BLaER1 treated with 17β-estradiol and CSF1 and Interleukin-3, amounts not matched to agents 10 nM and 100 nM (cell line): ENCODE measurements around the gene JADE3.

Experiments used
- H3K27ac ChIP-seq, 11 experiments: shearing (Covaris generic); formaldehyde crosslinking; 2 replicates each; pipeline ENCODE4 v1.8.1; 2022
- H3K27me3 ChIP-seq, 11 experiments: shearing (Covaris generic); formaldehyde crosslinking; 2 replicates each; pipeline ENCODE4 v1.8.1; 2022
- H3K36me3 ChIP-seq, 11 experiments: shearing (Covaris generic); formaldehyde crosslinking; 2 replicates each; pipeline ENCODE4 v1.8.1; 2022
- H3K4me1 ChIP-seq, 10 experiments: shearing (Covaris generic); formaldehyde crosslinking; 2 replicates each; pipeline ENCODE4 v1.8.1; 2022
- H3K4me2 ChIP-seq, 11 experiments: shearing (Covaris generic); formaldehyde crosslinking; 2 replicates each; pipeline ENCODE4 v1.8.1; 2022
- H3K4me3 ChIP-seq, 10 experiments: shearing (Covaris generic); formaldehyde crosslinking; 2 replicates each; pipeline ENCODE4 v1.8.1; 2022
- H3K9ac ChIP-seq, 11 experiments: shearing (Covaris generic); formaldehyde crosslinking; 2 replicates each; pipeline ENCODE4 v1.8.1; 2022
- H3K9me3 ChIP-seq, 11 experiments: shearing (Covaris generic); formaldehyde crosslinking; replicated peaks in 1 of 11; 2 replicates each; pipeline ENCODE4 v1.8.1; 2022
- H4K20me1 ChIP-seq, 11 experiments: shearing (Covaris generic); formaldehyde crosslinking; 2 replicates each; pipeline ENCODE4 v1.8.1; 2022
- Cebpa-rat ChIP-seq, 11 experiments: shearing (Covaris generic); IDR thresholded peaks; 2 replicates each; pipeline ENCODE4 v1.8.1; 2022

The JADE3 gene

DNA sequence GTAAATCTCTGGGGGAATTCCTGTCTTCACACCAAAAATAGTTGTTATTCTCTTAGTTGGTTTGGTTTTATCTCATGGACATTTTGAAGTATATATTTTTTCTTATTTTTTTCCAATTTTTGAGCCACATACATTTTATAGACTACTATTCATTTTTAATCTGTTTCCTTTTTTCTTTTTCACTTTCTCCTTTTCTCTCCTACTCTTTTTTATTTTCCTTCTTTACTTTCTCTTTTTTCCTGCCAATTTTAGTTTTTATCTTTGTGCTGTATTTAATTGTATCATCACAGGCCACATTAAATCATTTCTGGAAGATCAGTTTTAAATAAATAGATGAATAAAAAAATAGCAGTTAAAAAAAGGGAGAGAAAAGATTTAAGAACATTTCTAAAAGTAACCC, 14.0 kb upstream of the JADE3 start:
- Histone ChIP-seq H3K4me3 (no peak overlapping the region), H3K9me3 (no peaks in the 10 kb centered on the region), H4K20me1 (no peaks in the 10 kb centered on the region; a peak in 1 of 22 replicates), H3K4me1 (peaks cover 0 to under 1% (median 0%) of the 10 kb centered on the region in 10 experiments; a peak in 3 of 20 replicates), H3K27ac (no peak overlapping the region), H3K36me3 (no peaks in the 10 kb centered on the region), H3K4me2 (no peak overlapping the region), H3K27me3 (no peaks in the 10 kb centered on the region), H3K9ac (no peak overlapping the region)
- no peak for TF ChIP-seq Cebpa-rat (IDR thresholded peaks at IDR 0.05)

DNA sequence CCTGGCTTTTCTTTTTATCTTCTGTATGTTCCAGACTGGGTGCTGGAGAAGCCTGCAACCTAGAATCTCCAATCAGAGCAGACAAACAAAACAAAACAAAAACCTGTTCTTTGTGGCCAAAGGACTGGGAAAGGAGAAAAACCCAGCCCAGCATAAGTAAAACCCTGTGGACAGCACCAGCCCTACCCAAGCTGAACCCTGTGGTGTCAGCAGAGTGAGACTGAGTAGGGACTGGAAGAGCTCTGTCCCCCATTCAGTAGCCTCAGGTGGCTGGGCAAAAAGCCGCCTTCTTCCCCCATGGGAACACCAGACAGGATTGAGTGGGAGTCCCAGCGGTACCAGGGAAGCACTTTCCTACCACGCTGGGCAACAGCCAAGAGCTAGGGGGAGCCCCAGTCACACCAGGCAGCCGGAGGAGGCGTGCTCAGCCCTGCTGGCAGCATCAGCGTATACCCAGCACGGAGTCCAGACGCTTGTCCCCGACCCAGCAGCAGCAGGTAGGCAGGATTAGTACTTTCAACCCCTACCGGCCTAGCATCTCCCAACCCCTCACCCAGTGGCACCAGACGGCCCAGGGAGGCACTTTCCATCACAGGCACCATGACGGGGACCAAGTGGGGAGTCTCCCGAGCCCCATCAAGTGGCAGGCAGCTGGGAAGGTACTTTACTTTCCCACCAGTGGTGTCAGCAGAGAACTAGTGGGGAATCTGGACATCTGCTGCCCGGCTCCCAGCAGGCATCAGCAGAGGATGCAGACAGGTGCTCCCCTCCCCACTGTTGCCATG, 8.6 kb upstream of the JADE3 start:
- Histone ChIP-seq H3K9ac (peak overlapping the region in 1 of 11 experiments; percentile 34; a peak in 1 of 22 replicates), H4K20me1 (no peaks in the 10 kb centered on the region), H3K9me3 (no peaks in the 10 kb centered on the region), H3K27ac (no peak overlapping the region), H3K36me3 (no peaks in the 10 kb centered on the region), H3K4me3 (peak overlapping the region; percentile 40 to 67 (median 51); a peak in 19 of 20 replicates), H3K27me3 (no peaks in the 10 kb centered on the region), H3K4me2 (peak overlapping the region; percentile 46 to 68 (median 59)), H3K4me1 (peaks cover 0 to 21% (median 13%) of the 10 kb centered on the region in 10 experiments; a peak in 17 of 20 replicates)
- no peak for TF ChIP-seq Cebpa-rat (IDR thresholded peaks at IDR 0.05)

DNA sequence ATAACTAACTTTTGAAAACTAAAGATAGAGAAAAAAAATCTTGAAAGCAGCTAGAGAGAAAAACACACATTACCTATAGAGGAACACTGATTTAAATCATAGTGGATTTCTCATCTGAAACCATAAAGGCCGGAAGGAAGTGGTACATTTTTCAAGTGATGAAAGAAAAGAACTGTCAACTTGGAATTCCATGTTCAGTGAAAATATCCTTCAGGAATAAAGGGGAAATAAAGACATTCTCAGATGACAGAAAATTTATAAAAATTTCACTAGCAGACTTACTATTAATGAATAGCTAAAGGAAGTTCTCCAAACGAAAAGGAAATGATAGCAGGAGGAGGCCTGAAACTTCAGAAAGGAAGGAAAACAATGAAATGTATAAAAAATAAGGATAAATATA, 7.6 kb upstream of the JADE3 start:
- no peak for TF ChIP-seq Cebpa-rat (IDR thresholded peaks at IDR 0.05)
- H3K4me2 ChIP-seq = peak overlapping the region in 8 of 11 experiments; percentile 46 to 68 (median 60); a peak in 15 of 22 replicates
- no peak overlapping the region for H3K9ac ChIP-seq
- no peaks in the 10 kb centered on the region for H3K27me3 ChIP-seq
- no peaks in the 10 kb centered on the region for H3K36me3 ChIP-seq
- H4K20me1 ChIP-seq = no peaks in the 10 kb centered on the region
- no peaks in the 10 kb centered on the region for H3K9me3 ChIP-seq
- H3K4me1 ChIP-seq = peaks cover 0 to 21% (median 13%) of the 10 kb centered on the region in 10 experiments; a peak in 17 of 20 replicates
- no peak overlapping the region for H3K4me3 ChIP-seq
- H3K27ac ChIP-seq = no peak overlapping the region

DNA sequence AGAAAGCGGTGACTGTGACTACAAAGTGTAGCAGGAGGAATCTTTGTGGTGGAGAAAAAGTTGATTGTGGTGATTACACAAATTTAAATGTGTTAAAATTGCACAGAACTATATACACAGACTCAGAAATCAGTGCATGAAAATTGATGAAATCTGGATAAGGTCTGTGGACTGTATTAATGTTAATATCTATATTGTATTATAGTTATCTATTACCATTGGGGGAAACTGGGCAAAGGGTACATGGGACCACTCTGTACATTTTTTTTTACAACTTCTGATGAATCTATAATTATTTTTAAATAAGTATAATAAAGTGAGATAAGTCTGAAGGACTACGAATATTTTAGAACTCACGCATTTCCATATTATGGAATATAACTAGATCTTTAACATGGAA, 1.8 kb upstream of the JADE3 start:
- Histone ChIP-seq H3K27ac (no peak overlapping the region), H3K4me2 (no peak overlapping the region), H3K27me3 (no peaks in the 10 kb centered on the region), H3K9me3 (peaks cover 6 to 20% (median 14%) of the 10 kb centered on the region in 11 experiments; a peak in 16 of 22 replicates), H3K9ac (no peak overlapping the region), H3K4me1 (peaks cover 0 to 16% (median 11%) of the 10 kb centered on the region in 10 experiments; a peak in 16 of 20 replicates), H3K4me3 (no peak overlapping the region), H4K20me1 (peaks cover 0 to 27% (median 18%) of the 10 kb centered on the region in 11 experiments; a peak in 12 of 22 replicates), H3K36me3 (no peaks in the 10 kb centered on the region)
- TF ChIP-seq Cebpa-rat (IDR thresholded peaks at IDR 0.05) = no peak

DNA sequence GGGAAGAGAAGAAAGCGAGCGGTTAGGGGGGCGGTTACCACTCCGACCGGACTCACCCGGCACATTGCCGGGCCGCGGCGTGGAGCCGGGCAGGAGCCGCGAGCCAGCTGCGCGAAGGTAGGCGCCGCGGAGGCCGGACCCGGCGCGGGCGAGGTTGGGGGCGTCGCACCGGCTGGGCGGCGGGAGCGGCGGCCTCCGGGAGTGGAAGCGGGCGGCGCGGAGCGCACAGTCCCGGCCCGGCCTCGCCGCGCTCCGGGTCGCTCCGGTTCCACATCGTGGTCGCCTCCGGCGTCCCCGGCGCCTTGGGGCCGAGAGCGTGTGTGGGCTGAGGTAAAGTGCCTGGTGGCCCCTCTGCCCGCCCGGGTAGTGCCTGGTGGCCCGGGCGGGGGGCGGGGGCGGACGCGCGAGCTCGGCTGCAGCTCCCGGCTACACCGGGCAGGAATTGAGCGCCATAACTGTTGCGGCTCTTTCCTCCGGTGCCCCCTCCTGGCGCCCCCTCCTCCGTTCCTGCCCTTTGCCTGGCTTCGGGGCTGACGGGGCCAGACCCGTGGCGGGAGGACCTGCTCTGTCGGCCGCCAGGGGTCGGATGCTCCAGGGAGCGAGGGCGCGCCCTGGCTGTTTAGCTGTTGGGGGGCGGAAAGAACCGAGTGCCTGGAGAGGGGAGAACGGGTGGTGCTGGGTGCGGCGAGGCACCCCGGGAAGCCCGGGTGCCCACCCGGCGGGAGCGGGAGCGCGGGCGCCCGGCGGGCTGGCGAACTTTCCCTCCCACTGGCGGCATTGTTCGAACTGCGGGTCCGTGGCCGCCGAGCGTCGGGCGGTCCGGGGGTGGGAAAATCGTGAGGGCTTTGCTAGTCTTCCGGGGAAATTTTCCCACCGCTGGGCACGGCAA, 626 bp downstream of the JADE3 start:
- no peak for TF ChIP-seq Cebpa-rat (IDR thresholded peaks at IDR 0.05)
- H4K20me1 ChIP-seq = peaks cover 0 to 47% (median 18%) of the 10 kb centered on the region in 11 experiments; a peak in 12 of 22 replicates
- peak overlapping the region; percentile 58 to 87 (median 75) for H3K4me2 ChIP-seq
- peaks cover 6 to 20% (median 14%) of the 10 kb centered on the region in 11 experiments; a peak in 16 of 22 replicates for H3K9me3 ChIP-seq
- H3K4me1 ChIP-seq = peaks cover 0 to 16% (median 11%) of the 10 kb centered on the region in 10 experiments; a peak in 16 of 20 replicates
- no peaks in the 10 kb centered on the region for H3K36me3 ChIP-seq
- H3K4me3 ChIP-seq = peak overlapping the region; percentile 66 to 83 (median 76)
- peak overlapping the region; percentile 74 to 87 (median 84) for H3K9ac ChIP-seq
- H3K27me3 ChIP-seq = no peaks in the 10 kb centered on the region
- H3K27ac ChIP-seq = peak overlapping the region; percentile 12 to 84 (median 79); a peak in 20 of 22 replicates

DNA sequence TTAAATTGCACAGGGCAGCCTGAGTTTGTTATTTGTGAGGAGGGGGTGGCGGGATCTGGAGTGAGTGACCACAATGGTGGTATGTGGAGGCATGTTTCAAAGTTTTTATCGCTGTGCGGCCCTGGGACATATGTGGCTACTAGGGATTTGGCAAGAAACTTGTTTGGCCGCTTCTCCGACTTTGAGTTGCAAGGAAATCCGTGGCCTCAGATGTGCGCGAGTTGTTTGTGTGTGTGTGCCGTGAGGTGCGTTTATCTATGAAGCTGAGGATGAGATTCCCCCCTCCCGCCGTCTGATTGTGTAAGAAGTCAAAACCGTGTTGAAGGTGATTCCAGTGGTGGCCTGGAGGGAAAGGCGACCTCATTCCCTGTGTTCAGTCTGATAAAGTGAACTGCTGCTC, 1.4 kb downstream of the JADE3 start:
- H3K4me3 ChIP-seq = peak overlapping the region; percentile 66 to 83 (median 76)
- TF ChIP-seq Cebpa-rat (IDR thresholded peaks at IDR 0.05) = peak in 1 of 11 experiments; percentile 46; a peak in 1 of 22 replicates
- H3K9me3 ChIP-seq = peaks cover 9 to 22% (median 14%) of the 10 kb centered on the region in 11 experiments; a peak in 18 of 22 replicates
- H3K27ac ChIP-seq = peak overlapping the region in 9 of 11 experiments; percentile 69 to 84 (median 80); a peak in 18 of 22 replicates
- H3K4me2 ChIP-seq = peak overlapping the region; percentile 58 to 87 (median 75)
- H3K36me3 ChIP-seq = peaks cover 0 to 3% (median 0%) of the 10 kb centered on the region in 11 experiments; a peak in 2 of 22 replicates
- H3K27me3 ChIP-seq = no peaks in the 10 kb centered on the region
- peaks cover 0 to 53% (median 18%) of the 10 kb centered on the region in 11 experiments; a peak in 12 of 22 replicates for H4K20me1 ChIP-seq
- peak overlapping the region; percentile 74 to 87 (median 84); a peak in 21 of 22 replicates for H3K9ac ChIP-seq
- peaks cover 0 to 16% (median 11%) of the 10 kb centered on the region in 10 experiments; a peak in 16 of 20 replicates for H3K4me1 ChIP-seq

DNA sequence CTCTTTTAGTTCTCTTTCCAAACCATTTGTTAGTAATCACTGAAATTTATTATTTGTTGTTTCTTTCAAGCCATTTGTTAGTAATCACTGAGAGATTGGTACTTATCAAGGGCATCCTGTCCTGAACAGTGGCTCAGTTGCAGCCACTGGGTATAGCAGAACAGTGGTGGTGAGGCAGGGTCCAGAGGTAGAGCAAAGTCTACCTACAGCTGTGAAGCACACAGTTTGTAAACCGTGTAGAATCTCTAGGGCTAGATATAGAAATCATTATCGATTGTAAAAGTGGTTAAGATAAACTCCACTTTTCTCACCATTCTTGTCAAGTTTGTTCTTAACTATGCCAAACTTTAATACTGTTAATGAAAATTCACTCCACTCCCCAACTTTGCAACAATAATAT, 4.1 kb downstream of the JADE3 start:
- Histone ChIP-seq H4K20me1 (peaks cover 0 to 55% (median 18%) of the 10 kb centered on the region in 11 experiments; a peak in 12 of 22 replicates), H3K4me2 (no peak overlapping the region), H3K36me3 (peaks cover 0 to 7% (median 0%) of the 10 kb centered on the region in 11 experiments; a peak in 3 of 22 replicates), H3K27me3 (no peaks in the 10 kb centered on the region), H3K4me1 (peaks cover 0 to 16% (median 11%) of the 10 kb centered on the region in 10 experiments; a peak in 16 of 20 replicates), H3K9ac (no peak overlapping the region), H3K4me3 (no peak overlapping the region), H3K27ac (no peak overlapping the region), H3K9me3 (peaks cover 28 to 48% (median 40%) of the 10 kb centered on the region in 11 experiments)
- TF ChIP-seq Cebpa-rat (IDR thresholded peaks at IDR 0.05) = no peak

DNA sequence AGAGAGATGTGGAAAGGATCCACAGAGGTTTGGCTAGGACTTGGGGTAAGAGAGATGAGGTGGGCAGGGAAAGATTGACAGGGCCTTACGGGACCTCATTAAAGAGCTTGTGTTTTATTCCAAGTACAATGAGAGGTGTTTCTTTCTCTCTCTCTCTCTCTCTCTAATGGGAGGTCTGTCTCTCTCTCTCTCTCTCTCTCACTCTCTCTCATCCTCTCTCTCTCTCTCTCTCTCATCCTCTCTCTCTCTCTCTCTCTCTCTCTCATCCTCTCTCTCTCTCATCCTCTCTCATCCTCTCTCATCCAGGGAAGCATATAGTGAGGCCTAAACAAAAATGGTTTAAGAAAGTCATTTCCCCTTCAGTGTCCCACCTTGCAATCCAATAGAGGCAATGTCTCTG, 5.4 kb downstream of the JADE3 start:
- Histone ChIP-seq H3K27ac (no peak overlapping the region), H3K9me3 (peaks cover 23 to 50% (median 43%) of the 10 kb centered on the region in 11 experiments), H4K20me1 (peaks cover 0 to 55% (median 18%) of the 10 kb centered on the region in 11 experiments; a peak in 12 of 22 replicates), H3K4me2 (no peak overlapping the region), H3K4me1 (peaks cover 0 to 16% (median 11%) of the 10 kb centered on the region in 10 experiments; a peak in 16 of 20 replicates), H3K27me3 (no peaks in the 10 kb centered on the region), H3K36me3 (peaks cover 0 to 7% (median 0%) of the 10 kb centered on the region in 11 experiments; a peak in 3 of 22 replicates), H3K4me3 (no peak overlapping the region), H3K9ac (no peak overlapping the region)
- no peak for TF ChIP-seq Cebpa-rat (IDR thresholded peaks at IDR 0.05)
